CD4-positive, alpha-beta T cell treated with Interleukin-15 for 1 hour (primary cell): ENCODE results near the gene PRMT1.
"Not testable (repeated sequence)": the region's sequence is repeated elsewhere in the genome, so short reads cannot be mapped to it uniquely, and the experiment has no call there.

Experiments
- DNase-seq: peaks from one replicate; pipeline ENCODE4 v3.0.0-alpha.2; 2020

Gene PRMT1

GRCh38 chr19:49689133-49690078 lies 12.3 kb downstream of the PRMT1 start, which contains the start of gene ADM5:
Gene ADM5 (plus strand): TSS chr19:49689594. CDS start chr19:49689838, 244 bp downstream.
- peak; percentile 37 for DNase-seq

DNA sequence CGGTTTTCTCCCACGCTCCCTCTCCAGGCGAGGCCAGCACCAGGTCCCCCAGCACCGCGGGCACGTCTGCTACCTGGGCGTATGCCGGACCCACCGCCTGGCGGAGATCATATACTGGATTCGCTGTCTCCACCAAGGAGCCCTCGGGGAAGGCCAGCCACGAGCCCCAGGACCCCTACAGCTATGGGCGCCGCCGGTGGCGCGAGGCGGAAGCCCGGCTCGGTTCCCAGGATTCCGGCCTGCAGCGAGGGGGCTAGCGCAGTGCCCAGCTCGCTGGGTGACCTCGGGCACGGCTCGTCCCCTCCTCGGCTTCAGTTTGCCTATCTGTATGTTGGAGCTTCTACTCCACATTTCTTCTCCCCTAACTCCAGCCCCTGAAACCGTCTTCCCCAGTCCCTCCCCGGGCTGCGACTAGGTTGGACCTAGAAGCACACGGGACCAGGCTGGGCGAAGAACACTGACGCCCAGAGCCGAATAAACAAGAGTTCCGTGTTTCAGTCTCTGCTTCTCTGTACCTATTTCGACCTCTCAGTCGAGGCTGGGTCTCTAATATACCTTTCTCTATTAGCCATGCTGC lies 13.1 kb downstream of the PRMT1 start:
- no peak for DNase-seq

- DNase-seq, result peak; percentile 55
These were observed 13.7 kb downstream of the PRMT1 start, which contains the start of gene CPT1C for GRCh38 chr19:49690656-49691242. Gene CPT1C (plus strand): TSS chr19:49691116. CDS start chr19:49692253, 1,137 bp downstream.

DNA sequence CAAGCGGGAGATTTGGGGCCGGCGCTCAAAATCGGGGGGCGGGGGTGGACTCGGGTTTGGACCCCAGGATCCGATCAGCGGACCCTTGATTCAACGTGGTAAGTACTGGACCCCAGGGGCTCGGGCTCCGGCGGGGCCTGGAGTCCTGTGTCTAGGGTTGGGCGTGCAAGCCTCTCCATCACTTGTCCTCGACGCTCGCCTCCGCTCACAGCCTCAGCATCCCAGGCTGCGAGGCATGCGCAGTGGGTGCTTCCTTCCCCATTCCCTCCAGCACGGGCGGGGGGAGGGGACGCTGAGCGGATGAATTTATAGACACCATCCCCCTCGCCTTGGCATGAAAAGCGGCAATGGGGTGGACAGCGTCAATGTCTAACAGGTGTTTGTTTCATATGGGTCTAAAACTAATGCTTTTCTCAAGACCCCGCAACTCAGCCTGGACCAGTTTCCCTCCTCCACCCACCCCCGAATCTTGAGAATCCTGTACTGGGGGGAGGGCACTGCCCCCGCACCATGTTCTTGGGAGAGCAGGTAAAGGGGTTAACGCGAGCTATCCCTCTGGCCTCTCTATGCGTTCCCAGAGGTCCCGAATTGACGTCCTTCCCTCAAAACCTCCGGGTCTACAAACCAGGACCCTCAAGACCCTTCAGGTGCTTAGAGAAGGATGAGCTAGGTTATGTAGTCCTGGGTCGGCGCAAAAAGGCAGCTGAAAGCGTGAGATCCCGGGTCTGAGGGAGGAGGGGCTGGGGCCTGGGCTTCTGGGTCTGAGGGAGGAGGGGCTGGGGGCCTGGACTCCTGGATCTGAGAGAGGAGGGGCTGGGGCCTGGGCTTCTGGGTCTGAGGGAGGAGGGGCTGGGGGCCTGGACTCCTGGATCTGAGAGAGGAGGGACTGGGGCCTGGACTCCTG lies 14.4 kb downstream of the PRMT1 start:
- no peak for DNase-seq

DNA sequence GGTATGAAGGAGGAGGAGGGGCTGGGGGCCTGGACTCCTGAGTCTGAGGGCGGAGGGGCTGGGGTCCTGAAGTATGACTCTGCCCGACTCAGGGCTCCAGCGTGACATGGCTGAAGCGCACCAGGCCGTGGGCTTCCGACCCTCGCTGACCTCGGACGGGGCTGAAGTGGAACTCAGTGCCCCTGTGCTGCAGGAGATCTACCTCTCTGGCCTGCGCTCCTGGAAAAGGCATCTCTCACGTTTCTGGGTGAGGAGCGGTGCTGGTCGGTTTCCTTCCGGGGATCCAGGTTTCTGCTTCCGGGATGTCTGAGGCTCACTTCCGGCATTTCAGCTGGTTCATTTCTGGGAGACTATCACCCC lies 15.1 kb downstream of the PRMT1 start:
- DNase-seq, result no peak

DNA sequence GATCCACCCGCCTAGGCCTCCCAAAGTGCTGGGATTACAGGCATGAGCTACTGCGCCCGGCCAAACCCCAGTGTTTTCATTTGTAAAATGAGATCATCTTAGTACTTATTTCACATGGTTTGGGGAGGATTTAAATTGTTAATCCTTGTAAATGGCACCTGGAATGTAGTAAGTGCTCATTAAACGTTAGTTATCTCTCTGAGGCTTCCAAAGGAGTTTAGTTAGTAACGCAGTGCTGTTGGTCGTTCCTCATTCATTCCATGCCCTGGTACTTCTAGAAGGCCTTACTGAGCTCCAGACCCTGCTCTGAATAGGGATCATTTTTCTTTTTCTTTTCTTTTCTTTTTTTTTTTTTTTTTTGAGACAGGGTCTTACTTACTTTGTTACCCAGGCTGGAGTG lies 19.0 kb downstream of the PRMT1 start:
- DNase-seq, result no peak

DNA sequence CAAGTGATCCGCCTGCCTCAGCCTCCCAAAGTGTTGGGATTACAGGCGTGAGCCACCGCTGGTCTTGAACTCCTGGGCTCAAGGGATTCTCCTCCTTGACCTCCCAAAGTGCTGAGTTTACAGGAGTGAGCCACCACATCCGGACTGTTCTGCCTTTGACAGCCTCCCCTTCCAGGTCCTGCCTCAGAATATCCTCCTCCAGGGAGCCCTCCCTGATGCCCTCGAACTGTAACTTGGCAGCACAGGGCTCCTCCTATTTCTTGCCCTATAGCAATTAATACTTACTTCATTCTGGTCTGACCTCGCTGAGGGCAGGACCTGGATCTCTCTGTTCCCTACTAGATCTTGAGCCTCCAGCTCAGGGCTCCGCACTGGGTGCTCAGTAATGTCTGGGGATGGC lies 19.8 kb downstream of the PRMT1 start:
- DNase-seq, result no peak

- no peak for DNase-seq
These were observed 22.3 kb downstream of the PRMT1 start for GRCh38 chr19:49699364-49699763.

GRCh38 chr19:49700563-49700962 lies 23.5 kb downstream of the PRMT1 start:
- no peak for DNase-seq

DNA sequence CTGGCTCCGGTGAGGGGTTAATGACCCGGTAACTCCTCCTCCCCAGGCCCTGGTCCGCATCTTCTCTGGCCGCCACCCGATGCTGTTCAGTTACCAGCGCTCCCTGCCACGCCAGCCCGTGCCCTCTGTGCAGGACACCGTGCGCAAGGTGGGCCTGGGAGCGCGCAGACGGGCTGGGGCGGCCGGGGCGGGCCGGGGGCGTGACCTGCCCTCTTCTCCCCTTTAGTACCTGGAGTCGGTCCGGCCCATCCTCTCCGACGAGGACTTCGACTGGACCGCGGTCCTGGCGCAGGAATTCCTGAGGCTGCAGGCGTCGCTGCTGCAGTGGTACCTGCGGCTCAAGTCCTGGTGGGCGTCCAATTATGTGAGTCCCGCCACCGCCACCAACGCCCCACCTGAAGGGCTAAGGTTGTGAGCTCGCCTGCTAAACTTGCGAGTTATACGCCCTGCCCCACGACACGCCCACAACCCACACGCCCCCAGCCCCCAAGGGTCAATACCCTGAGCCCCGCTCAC lies 24.3 kb downstream of the PRMT1 start:
- no peak for DNase-seq

DNA sequence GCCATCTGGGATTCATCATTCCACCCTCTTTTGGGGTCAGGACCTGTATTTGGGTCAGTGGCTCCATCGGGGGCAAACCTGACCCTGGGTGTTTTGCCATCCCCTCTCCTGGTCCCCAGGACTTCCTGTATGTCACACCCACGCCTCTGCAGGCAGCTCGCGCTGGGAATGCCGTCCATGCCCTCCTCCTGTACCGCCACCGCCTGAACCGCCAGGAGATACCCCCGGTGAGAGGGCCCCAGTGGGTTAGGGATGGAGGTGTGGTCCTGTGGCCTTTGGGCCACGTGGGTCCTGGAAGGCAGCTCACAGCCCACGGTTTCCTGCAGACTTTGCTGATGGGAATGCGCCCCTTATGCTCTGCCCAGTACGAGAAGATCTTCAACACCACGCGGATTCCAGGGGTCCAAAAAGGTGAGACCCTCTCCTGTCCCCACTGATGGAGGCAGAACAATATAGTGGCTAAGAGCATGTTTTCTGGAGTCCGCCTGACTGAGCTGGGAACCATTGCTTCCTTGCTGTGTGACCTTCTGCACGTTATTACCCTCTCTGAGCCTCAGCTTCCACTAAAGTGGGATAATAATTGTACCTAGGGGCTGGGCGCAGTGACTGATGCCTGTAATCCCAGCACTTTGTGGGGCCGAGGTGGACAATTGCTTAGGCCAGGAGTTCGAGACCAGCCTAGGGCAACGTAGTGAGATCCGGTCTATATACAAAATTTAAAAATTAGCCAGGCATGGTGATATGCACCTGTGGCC lies 28.0 kb downstream of the PRMT1 start:
- no peak for DNase-seq

GRCh38 chr19:49705919-49706318 lies 28.8 kb downstream of the PRMT1 start:
- no peak for DNase-seq

GRCh38 chr19:49710372-49710951 lies 33.4 kb downstream of the PRMT1 start:
- no peak for DNase-seq

GRCh38 chr19:49712397-49712859 lies 35.4 kb downstream of the PRMT1 start:
- DNase-seq, result no peak

DNA sequence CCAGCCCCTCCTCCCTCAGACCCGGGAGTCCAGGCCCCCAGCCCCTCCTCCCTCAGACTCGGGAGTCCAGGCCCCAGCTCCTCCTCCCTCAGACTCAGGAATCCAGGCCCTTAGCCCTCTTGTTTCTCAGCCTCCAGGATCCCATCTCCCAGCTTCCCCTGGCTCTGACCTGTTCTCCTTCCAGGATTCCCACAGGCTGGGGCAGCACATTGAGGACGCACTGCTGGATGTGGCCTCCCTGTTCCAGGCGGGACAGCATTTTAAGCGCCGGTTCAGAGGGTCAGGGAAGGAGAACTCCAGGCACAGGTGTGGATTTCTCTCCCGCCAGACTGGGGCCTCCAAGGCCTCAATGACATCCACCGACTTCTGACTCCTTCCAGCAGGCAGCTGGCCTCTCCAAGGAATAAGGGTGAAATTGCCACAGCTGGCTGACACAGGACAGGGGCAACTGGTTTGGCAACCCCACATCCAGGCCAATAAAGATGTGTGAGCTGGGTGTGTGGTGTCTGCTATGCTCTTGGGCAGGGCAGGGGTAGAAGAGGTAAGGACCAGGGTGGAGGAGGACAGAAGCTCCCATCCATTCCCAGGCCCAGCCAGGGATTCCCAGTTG lies 36.3 kb downstream of the PRMT1 start:
- DNase-seq, result no peak

DNA sequence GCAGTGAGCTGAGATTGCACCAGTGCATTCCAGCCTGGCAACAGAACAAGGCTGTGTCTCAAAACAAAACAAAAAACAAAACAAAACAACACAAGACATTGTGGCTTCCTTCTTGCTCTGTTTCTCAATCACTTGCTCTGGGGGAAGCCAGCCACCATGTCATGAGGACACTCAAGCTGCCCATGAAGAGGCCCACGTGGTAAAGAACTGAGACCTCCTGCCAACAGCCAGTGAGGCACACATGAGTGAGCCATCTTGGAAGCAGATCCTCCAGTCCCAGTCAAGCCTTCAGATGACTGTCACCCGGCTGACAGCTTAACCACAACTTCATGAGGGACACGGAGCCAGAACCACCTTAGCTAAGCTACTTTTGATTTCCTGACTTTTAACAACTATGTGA lies 39.1 kb downstream of the PRMT1 start:
- DNase-seq, result no peak

DNA sequence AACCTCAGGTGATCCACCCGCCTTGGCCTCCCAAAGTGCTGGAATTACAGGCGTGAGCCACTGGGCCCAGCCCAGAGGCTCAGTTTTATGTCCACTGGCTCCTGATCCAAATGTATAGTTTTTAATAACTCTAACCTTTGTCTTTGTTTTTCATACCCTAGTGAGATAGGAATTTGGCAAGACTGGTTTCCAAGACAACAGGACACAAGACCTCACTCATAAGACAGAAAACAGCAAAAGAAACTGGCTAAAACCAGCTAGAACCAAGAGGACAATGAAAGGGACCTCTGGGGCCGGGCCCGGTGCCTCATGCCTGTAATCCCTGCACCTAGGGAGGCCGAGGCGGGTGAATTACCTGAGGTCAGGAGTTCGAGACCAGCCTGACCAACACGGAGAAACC lies 41.4 kb downstream of the PRMT1 start:
- no peak for DNase-seq

DNA sequence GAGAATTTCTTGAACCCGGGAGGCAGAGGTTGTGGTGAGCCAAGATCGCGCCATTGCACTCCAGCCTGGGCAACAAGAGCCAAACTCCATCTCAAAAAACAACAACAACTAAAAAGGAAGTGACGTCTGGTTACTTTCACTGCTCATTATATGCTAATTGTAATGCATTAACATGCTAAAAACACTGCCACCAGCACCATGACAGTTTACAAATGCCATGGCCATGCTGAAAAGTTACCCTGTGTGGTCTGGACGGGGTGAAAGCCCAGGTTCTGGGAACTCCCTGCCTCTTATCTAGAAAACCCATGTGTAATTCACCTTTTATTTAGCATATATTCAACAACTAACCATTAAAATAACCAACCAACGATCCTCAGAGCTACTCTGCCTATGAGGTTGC lies 41.9 kb downstream of the PRMT1 start:
- DNase-seq, result no peak

- DNase-seq, result not testable (repeated sequence)
These were observed 42.3 kb downstream of the PRMT1 start for GRCh38 chr19:49719420-49719819.

GRCh38 chr19:49727217-49728030 lies 50.4 kb downstream of the PRMT1 start:
- DNase-seq, result no peak
